Globus pallidus (tissue), 1 donor: Measurements from ENCODE around the gene AADACL2.

ENCODE experiments used
- DNase-seq: peaks from one replicate; pipeline ENCODE4 v3.0.0-alpha.2; 2015; ENCODE audit warnings: low spot score

Gene AADACL2

GRCh38 chr3:151806838-151807237 is 73.1 kb downstream of the AADACL2 start:
- no peak for DNase-seq
